A549 (cell line): ENCODE results near the gene NHERF1.

ENCODE experiments used
- BHLHE40 ChIP-seq: IDR thresholded peaks from 2 replicates; pipeline ENCODE4 v1.6.1; 2012; ENCODE audit warnings: low read depth, low read length, inconsistent platforms
- CTCF ChIP-seq: fragments of >200 bp; sonication (Bioruptor Twin); formaldehyde crosslinking; IDR thresholded peaks from 3 replicates; pipeline ENCODE4 v1.5.1; 2016
- ELK1 ChIP-seq: fragments of 150-350 bp; IDR thresholded peaks from 2 replicates; pipeline ENCODE4 v1.6.1; 2014; ENCODE audit warnings: low read depth, mild to moderate bottlenecking, low read length
- EP300 ChIP-seq, 2 experiments: fragments of >200 bp; sonication (Bioruptor Twin); formaldehyde crosslinking; IDR thresholded peaks; 2 replicates in 1 of 2; 3 replicates in 1 of 2; pipeline ENCODE4 v1.6.1; 2016 to 2017
- ESRRA ChIP-seq: fragments of 150-350 bp; IDR thresholded peaks from 2 replicates; pipeline ENCODE4 v1.6.1; 2014; ENCODE audit warnings: mild to moderate bottlenecking, low read length, borderline replicate concordance
- GATA3 ChIP-seq: IDR thresholded peaks from 2 replicates; pipeline ENCODE4 v1.6.1; 2012; ENCODE audit warnings: borderline replicate concordance
- HDAC2 ChIP-seq: fragments of 200-600 bp; sonication (generic); IDR thresholded peaks from 2 replicates; pipeline ENCODE4 v1.6.1; 2016
- HEYL ChIP-seq: fragments of 250-450 bp; sonication (Bioruptor Pico); IDR thresholded peaks from 2 replicates; pipeline ENCODE4 v1.8.0; 2021; ENCODE audit warnings: mild to moderate bottlenecking, moderate library complexity
- KDM1A ChIP-seq: fragments of 200-600 bp; sonication (generic); IDR thresholded peaks from 2 replicates; pipeline ENCODE4 v1.6.1; 2016; ENCODE audit warnings: low read depth, mild to moderate bottlenecking
- KDM5A ChIP-seq: fragments of 200-600 bp; sonication (generic); IDR thresholded peaks from 2 replicates; pipeline ENCODE4 v1.6.1; 2016; ENCODE audit warnings: antibody characterized with exemption, mild to moderate bottlenecking
- PBX3 ChIP-seq: IDR thresholded peaks from 2 replicates; pipeline ENCODE4 v1.6.1; 2012
- POLR2A ChIP-seq: IDR thresholded peaks from 2 replicates; pipeline ENCODE4 v1.6.1; 2012; ENCODE audit warnings: mild to moderate bottlenecking, low read length
- POLR2AphosphoS2 ChIP-seq: conservative IDR thresholded peaks from 2 replicates; pipeline ENCODE4 v1.6.1; 2012; ENCODE audit warnings: low read length, improper control_type of control experiment, inconsistent platforms
- RCOR1 ChIP-seq: fragments of 150-350 bp; IDR thresholded peaks from 2 replicates; pipeline ENCODE4 v1.6.1; 2014; ENCODE audit warnings: antibody characterized with exemption, low read length, low read depth

GRCh38 chr17:74801896-74802295, 53.5 kb downstream of the NHERF1 start:
- TF ChIP-seq CTCF (no peak), HDAC2 (no peak), HEYL (no peak), RCOR1 (no peak), POLR2AphosphoS2 (no peak), KDM5A (no peak), POLR2A (no peak), ESRRA (no peak), KDM1A (no peak), PBX3 (no peak), EP300 (IDR thresholded peaks at IDR 0.05) (no peak), BHLHE40 (no peak), GATA3 (no peak), ELK1 (no peak)
